ENCODE results near the gene HIGD1A. TPM values are rescaled to one million over a fixed set of nuclear protein-coding genes. Genes with fewer than 3 reads are reported as not detected.

The HIGD1A gene
- total RNA-seq, 1 experiment from 2014 or later: 77.6 TPM

- Histone ChIP-seq H4K5ac (ENCODE audit: insufficient read length, low read depth, low read length) (no peak overlapping the region), H2BK12ac (ENCODE audit: insufficient read length, low read depth, low read length) (no peak overlapping the region), H3K14ac (ENCODE audit: insufficient read depth, low read length) (no peak overlapping the region), H3K56ac (ENCODE audit: insufficient read length, low read depth, low read length) (no peak overlapping the region), H4K91ac (ENCODE audit: insufficient read length, low read depth, low read length) (no peak overlapping the region), H3K79me2 (ENCODE audit: insufficient read depth, low read length) (peaks cover 3% of the 10 kb centered on the region; the same call in 1 of the 2 replicates), H3K9me3 (ENCODE audit: control insufficient read depth, low read depth, low read length) (no peaks in the 10 kb centered on the region), H2BK5ac (ENCODE audit: insufficient read length, low read length) (no peak overlapping the region), H2BK120ac (ENCODE audit: low read depth, low read length, poor library complexity, severe bottlenecking) (no peak overlapping the region), H3K4ac (ENCODE audit: low read depth, low read length) (no peak overlapping the region), H2BK20ac (ENCODE audit: low read depth, low read length, poor library complexity, severe bottlenecking) (no peak overlapping the region), H3K27me3 (ENCODE audit: insufficient read depth, low read length) (peaks cover 4% of the 10 kb centered on the region; the same call in 1 of the 2 replicates), H4K8ac (replicated peaks; ENCODE audit: insufficient read length, low read depth, low read length) (no peak overlapping the region), H3K27ac (ENCODE audit: insufficient read length, low read depth, low read length) (no peak overlapping the region), H3K4me1 (ENCODE audit: insufficient read depth, low read length) (no peaks in the 10 kb centered on the region; the same call in 1 of the 2 replicates), H2AFZ (ENCODE audit: low read length) (no peak overlapping the region), H3K9ac (ENCODE audit: extremely low read depth, insufficient read length, low read length) (no peak overlapping the region), H2AK5ac (ENCODE audit: insufficient read length, low read length) (no peak overlapping the region), H4K20me1 (ENCODE audit: control insufficient read depth, insufficient read depth, insufficient read length) (no peaks in the 10 kb centered on the region), H3K79me1 (ENCODE audit: insufficient read depth, low read depth, low read length, poor library complexity, severe bottlenecking) (no peaks in the 10 kb centered on the region), H3K18ac (ENCODE audit: insufficient read length, low read depth, low read length) (no peak overlapping the region), H3K23me2 (ENCODE audit: insufficient read length, low read depth, low read length, poor library complexity, severe bottlenecking) (peaks cover 9% of the 10 kb centered on the region), H2BK15ac (ENCODE audit: low read depth, low read length) (no peak overlapping the region), H3K23ac (ENCODE audit: insufficient read length, low read depth, low read length) (no peak overlapping the region), H3T11ph (ENCODE audit: low read length) (no peak overlapping the region), H3K4me2 (ENCODE audit: insufficient read depth, insufficient read length, low read length) (no peak overlapping the region)
- Mint-ChIP-seq H3K27ac (no peak overlapping the region; a peak in 1 of 7 replicates), H3K9me3 (no peaks in the 10 kb centered on the region), H3K36me3 (ENCODE audit: insufficient read depth in 1 of 3, low read depth in 3 of 3) (0 out of 7 replicates have a peak, but pooled peaks cover 0 to 2% (median 0%) of the 10 kb centered on the region in 3 experiments), H3K4me1 (peaks cover 34% of the 10 kb centered on the region in 2 experiments), H3K27me3 (ENCODE audit: low read depth) (peaks cover 22% of the 10 kb centered on the region), H3K4me3 (no peak overlapping the region)
- no peak for TF ChIP-seq CTCF (conservative IDR thresholded peaks at IDR 0.05)
- no CpG with 5 or more reads among the region's 4 CpGs for WGBS (ENCODE audit: extremely low coverage, insufficient read length, low lambda C conversion rate)
- DNase-seq: no peak
These were observed 3.6 kb upstream of the HIGD1A start for GRCh38 chr3:42807929-42808328.
